ENCODE measurements around the gene GFRA1. TPM values are rescaled to one million over a fixed set of nuclear protein-coding genes. Genes with fewer than 3 reads are reported as not detected.

Gene GFRA1
- total and polyA plus RNA-seq, 7 donors, result under 0.01 to 115 (median 38.9) TPM

GRCh38 chr10:116271593-116272439 lies 1.2 kb downstream of the GFRA1 start:
- H3K4me3 ChIP-seq, result peak overlapping the region; percentile 53 to 66 (median 57)
- DNase-seq, result peak; percentile 69
- intact Hi-C loops (cut with DNase I), result loop anchor here (5.0 kb wide), 2 partner anchors 200 to 325 kb away; no protein-coding TSS in a partner anchor
- no peaks in the 10 kb centered on the region for H3K9me3 ChIP-seq
- no peaks in the 10 kb centered on the region for H3K36me3 ChIP-seq
- peaks cover 19 to 62% (median 36%) of the 10 kb centered on the region in 3 donors for H3K27me3 ChIP-seq
- H3K4me1 ChIP-seq, result peaks cover 0 to 48% (median 38%) of the 10 kb centered on the region in 4 donors
- H3K27ac ChIP-seq, result peak overlapping the region; percentile 75 to 80 (median 76)
- no peak for TF ChIP-seq CTCF (IDR thresholded peaks at IDR 0.05)
- TF ChIP-seq EP300 (IDR thresholded peaks at IDR 0.05), result no peak
- no peak for TF ChIP-seq POLR2A (IDR thresholded peaks at IDR 0.05)
- no peak for TF ChIP-seq POLR2AphosphoS5 (IDR thresholded peaks at IDR 0.05)
- 1 to 5% methylated on average over 64 of the region's 64 CpGs for WGBS, 2 donors

GRCh38 chr10:116270771-116271592 lies 2.0 kb downstream of the GFRA1 start:
- intact Hi-C loops (cut with DNase I), result loop anchor here (5.0 kb wide), 2 partner anchors 199 to 324 kb away; no protein-coding TSS in a partner anchor

GRCh38 chr10:116270126-116270770 lies 2.8 kb downstream of the GFRA1 start:
- Histone ChIP-seq H3K9me3 (no peaks in the 10 kb centered on the region), H3K4me1 (peaks cover 0 to 48% (median 38%) of the 10 kb centered on the region in 4 donors), H3K27ac (peak overlapping the region; percentile 75 to 80 (median 76)), H3K4me3 (peak overlapping the region in 3 of 4 donors; percentile 55 to 66 (median 59)), H3K36me3 (no peaks in the 10 kb centered on the region), H3K27me3 (peaks cover 19 to 49% (median 36%) of the 10 kb centered on the region in 3 donors)
- intact Hi-C loops (cut with DNase I), result loop anchor here (5.0 kb wide), 2 partner anchors 198 to 323 kb away; no protein-coding TSS in a partner anchor
- TF ChIP-seq CTCF (IDR thresholded peaks at IDR 0.05) (no peak), EP300 (IDR thresholded peaks at IDR 0.05) (no peak), POLR2A (IDR thresholded peaks at IDR 0.05) (no peak), POLR2AphosphoS5 (IDR thresholded peaks at IDR 0.05) (no peak)
- no peak for DNase-seq
- WGBS, 2 donors, result 40 to 51% methylated on average over 9 of the region's 9 CpGs

More at GRCh38 chr10:116270771-116271592, 2.0 kb downstream of the GFRA1 start:
- Histone ChIP-seq H3K36me3 (no peaks in the 10 kb centered on the region), H3K27ac (peak overlapping the region; percentile 75 to 80 (median 76)), H3K4me1 (peaks cover 0 to 48% (median 38%) of the 10 kb centered on the region in 4 donors), H3K27me3 (peaks cover 19 to 56% (median 36%) of the 10 kb centered on the region in 3 donors), H3K9me3 (no peaks in the 10 kb centered on the region), H3K4me3 (peak overlapping the region; percentile 53 to 66 (median 57))
- peak; percentile 82 for DNase-seq
- WGBS, 2 donors, result 7 to 18% methylated on average over 73 of the region's 73 CpGs
- TF ChIP-seq POLR2AphosphoS5 (IDR thresholded peaks at IDR 0.05), result peak; percentile 34 to 65 (median 52)
- TF ChIP-seq CTCF (IDR thresholded peaks at IDR 0.05), result no peak

- no peaks in the 10 kb centered on the region for H3K9me3 ChIP-seq
- H3K4me3 ChIP-seq, result no peak overlapping the region
- intact Hi-C loops (cut with DNase I), result loop anchor here (5.0 kb wide), 2 partner anchors 197 to 322 kb away; no protein-coding TSS in a partner anchor
- TF ChIP-seq EP300 (IDR thresholded peaks at IDR 0.05) (no peak), CTCF (IDR thresholded peaks at IDR 0.05) (no peak), POLR2AphosphoS5 (IDR thresholded peaks at IDR 0.05) (no peak), POLR2A (IDR thresholded peaks at IDR 0.05) (no peak)
- H3K4me1 ChIP-seq, result peaks cover 0 to 45% (median 37%) of the 10 kb centered on the region in 4 donors
- no peak for DNase-seq
- peaks cover 19 to 43% (median 35%) of the 10 kb centered on the region in 3 donors for H3K27me3 ChIP-seq
- H3K36me3 ChIP-seq, result no peaks in the 10 kb centered on the region
- 62 to 63% methylated on average over 6 of the region's 6 CpGs for WGBS, 2 donors
- H3K27ac ChIP-seq, result peak overlapping the region in 2 of 4 donors; percentile 77 to 80
Observed at GRCh38 chr10:116269619-116270018, 3.4 kb downstream of the GFRA1 start.
